GM10847 (cell line): ENCODE results near the gene HSPA1A.
A peak's percentile ranks its signal among the peaks of the same experiment; 100 is the strongest.

Experiments
- POLR2A ChIP-seq: IDR thresholded peaks from 2 replicates; pipeline ENCODE4 v1.6.1; 2011; ENCODE audit not compliant: insufficient read length; ENCODE audit errors: extremely low read depth

HSPA1A gene

DNA sequence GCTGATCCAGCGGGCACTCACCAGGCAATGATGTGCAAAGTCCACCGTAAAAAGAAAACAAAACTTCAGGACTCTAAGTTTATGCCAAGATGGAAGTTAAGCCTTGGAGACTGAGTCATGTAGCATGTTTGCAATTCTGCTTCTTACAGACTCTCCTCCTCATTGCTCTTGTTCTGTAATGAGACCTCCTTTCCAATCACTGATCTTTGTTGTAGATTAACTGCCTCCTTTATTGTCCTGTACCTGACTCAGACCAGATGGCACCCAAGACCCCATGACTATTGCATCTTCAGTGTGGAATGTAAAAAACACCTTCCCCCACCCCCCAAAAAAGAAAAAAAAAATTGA, 36.1 kb downstream of the HSPA1A start:
- TF ChIP-seq POLR2A, result no peak

DNA sequence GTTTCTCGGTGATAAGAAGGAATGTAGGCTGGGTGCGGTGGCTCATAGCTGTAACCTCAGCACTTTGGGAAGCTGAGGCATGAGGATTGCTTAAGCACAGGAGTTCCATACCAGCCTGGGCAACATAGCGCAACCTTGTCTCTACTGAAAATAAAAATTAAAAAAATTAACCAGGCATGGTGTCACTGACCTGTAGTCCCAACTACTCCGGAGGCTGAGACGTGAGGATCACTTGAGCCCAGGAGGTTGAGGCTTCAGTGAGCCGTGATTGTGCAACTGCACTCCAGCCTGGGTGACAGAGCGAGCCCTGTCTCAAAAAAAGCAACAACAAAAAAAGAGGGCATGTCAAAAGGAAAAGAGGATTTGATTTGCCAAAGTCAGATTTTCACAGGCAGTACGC, 43.4 kb downstream of the HSPA1A start:
- no peak for TF ChIP-seq POLR2A

DNA sequence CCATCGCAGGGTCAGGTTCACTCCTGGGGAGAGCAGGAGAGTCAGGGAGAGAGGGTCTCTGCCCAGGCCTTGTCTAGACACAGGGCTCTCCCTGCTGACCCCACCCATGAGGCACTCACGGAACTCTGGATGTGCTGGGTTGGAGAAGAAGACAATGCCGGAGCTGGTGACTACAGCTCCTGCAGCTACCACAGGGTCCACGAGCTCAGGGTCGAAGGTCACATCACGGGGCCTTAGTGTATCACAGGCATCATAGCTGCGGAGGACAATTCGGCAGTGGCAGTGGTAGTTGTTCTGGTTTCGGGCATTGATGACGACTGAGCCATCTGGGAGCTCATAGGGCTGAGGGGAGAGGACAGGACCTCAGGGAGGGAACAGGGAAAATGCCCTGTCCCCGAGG, 44.6 kb downstream of the HSPA1A start:
- no peak for TF ChIP-seq POLR2A

DNA sequence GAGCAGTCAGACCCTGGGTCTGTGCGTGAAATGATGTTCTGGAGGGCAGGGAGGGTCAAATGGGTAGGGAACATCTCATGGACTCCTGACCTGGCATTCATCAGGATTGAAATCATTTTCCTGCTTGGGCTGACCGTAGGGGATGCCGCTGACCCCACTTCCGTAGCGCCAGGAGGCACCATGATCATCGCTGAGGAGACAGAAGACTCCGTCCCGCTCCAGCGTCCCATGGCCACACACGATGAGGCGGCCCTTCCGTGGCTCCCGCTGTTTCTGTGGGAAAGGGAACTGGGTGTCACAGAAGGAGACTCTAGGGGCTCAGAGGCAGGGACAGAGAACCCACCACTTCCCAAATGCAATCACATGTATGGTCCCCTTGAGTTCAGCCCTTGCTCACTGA, 45.0 kb downstream of the HSPA1A start:
- TF ChIP-seq POLR2A, result no peak

DNA sequence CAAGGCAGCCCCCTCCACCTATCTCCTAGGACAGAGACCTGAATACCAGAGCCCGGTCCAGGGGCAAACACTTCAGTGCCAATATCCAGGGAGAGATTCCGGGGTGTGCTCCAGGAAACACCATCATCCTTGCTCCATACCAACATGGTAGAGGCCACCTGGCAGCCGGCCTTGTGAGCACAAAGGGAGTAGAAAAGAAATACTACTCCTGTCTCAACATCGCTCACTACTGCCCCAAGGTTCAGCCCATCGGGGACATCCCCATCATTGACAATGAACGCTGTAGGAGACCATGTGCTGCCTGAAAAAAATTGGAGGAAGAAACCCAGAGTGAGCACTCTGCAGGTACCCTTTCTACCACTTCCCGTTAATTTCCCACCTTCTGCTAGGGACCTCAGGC, 45.8 kb downstream of the HSPA1A start:
- TF ChIP-seq POLR2A, result no peak

DNA sequence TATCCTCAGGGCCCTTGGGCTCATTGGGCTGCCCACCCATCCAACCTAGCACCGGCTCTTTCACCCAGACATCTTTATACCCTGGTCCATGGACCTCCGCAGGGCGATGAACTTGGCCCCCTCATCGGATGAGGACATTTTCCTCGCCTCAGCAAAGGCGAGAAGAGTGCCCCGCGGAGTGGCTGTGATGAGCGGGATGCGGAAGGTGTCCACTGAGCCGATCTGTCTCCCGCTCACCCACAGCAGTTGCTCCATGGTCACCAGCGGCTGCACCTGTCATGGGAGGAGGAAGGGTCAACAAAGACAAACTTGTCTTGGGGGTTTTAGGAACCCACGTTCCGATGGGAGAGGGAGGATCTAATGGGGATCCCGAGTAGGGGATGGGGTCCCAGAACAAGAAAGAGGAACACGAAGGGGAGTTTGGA, 46.6 kb downstream of the HSPA1A start:
- TF ChIP-seq POLR2A, result no peak

DNA sequence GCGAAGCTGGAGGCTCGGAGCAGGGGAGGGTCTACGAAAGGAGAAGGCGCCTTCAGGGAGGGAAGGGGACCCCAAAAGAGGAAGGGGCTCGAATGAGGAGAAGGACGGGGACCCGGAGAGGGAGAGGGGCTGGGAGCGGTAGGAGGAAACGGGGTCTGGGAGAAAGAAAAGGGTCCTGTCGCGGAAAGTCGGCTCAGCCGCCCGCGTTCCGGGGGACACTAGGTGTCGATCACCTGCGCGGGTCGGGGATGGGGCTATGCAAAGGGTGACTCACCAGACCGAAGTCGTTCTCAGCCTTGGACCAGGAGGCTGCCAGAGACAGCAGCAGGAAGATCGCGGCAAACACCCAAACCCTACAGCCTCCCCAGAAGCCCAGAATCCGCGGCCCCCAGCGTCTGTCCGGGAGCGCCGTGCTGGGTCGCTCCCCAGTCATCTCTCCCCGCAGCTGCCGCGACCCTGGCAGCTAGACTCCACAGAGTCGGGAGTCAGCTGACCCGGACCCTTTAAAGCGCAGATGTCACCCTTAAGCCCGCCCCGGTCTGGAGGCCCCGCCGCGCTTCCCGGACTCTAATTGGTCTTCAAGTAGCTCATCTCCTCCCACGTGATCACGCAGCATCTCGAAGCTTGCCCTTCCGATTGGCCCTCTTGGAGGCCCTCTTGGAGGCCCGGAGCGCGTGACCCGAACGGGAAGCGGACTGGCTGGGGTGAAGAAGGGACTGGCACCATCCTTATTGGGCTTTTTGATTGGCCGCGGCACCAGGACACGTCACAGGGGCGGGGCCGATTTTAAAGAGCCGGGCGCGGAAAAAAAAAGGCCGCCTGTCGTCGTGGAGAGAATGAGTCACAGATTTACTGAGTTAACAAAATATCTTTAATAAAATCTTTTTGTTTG, 47.2 kb downstream of the HSPA1A start, which contains the start of gene NEU1:
NEU1 (minus strand) TSS at position 478 of the 892 bp plus-strand sequence; CDS start at position 433, 45 bp downstream.
- TF ChIP-seq POLR2A, result peak; percentile 98

DNA sequence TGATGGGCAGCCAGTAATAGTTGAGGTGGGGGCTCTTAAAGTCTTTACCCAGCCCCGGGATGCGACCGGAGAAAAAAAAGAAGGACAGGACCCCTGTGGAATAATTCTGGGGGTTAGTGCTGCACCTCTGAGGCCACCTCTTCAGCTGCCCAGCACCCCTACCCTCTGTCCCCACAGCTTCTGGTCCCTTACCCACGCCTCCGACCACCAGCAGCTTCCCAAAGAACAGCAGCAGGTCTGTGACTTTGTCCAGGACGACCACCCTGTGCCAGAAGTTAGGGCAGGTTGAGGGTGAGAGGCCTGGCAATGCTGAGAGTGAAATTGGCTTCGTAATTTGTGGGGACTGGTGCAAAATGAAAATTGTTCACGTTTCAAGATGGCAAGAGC, 49.5 kb downstream of the HSPA1A start:
- no peak for TF ChIP-seq POLR2A

DNA sequence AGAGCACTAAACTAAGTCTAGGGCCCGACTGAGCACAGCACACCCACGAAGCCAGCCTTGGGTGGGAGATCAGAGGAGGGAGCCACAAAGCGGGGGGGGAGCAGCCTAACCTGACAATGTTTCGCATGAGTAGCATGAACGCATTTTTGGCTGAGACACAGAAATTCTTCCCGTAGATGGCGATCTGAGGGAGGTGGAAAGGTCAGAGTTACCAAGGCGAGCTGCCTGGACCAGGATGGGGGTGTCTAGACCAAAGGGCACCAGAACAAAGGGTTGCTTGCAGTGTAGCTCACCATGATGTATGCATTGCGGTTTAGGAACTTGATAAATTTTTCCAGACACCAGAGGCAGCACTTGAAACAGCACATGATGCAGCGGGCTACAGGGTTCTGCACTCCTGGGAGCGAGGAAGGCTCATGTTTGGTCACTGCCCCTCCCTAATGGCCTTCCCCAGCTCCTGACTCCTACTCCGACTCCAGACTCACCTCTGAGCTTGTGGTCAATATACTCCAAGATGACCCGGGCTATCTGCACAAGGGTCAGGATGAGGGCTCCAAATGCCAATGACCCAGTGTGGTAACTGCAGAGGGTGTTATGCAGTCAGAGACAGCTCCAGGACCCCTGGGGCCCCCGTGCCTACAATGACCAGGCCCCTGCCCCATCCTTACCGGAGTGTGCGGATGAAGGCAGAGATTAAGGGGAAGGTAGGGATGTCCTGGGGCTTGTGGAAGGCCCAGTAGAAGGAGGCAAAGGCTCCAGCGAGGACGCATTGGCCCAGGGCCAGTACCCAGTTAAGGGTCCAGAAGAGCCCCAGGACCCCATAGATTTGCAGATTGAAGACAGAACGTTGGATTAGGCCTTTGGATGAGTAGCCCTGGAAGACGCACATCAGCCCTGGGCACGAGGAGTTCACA, 50.1 kb downstream of the HSPA1A start:
- no peak for TF ChIP-seq POLR2A
